ENCODE results near the gene ITGB3.

The ITGB3 gene

GRCh38 chr17:47278561-47278960 lies 24.9 kb downstream of the ITGB3 start:
- no peak for DNase-seq

DNA sequence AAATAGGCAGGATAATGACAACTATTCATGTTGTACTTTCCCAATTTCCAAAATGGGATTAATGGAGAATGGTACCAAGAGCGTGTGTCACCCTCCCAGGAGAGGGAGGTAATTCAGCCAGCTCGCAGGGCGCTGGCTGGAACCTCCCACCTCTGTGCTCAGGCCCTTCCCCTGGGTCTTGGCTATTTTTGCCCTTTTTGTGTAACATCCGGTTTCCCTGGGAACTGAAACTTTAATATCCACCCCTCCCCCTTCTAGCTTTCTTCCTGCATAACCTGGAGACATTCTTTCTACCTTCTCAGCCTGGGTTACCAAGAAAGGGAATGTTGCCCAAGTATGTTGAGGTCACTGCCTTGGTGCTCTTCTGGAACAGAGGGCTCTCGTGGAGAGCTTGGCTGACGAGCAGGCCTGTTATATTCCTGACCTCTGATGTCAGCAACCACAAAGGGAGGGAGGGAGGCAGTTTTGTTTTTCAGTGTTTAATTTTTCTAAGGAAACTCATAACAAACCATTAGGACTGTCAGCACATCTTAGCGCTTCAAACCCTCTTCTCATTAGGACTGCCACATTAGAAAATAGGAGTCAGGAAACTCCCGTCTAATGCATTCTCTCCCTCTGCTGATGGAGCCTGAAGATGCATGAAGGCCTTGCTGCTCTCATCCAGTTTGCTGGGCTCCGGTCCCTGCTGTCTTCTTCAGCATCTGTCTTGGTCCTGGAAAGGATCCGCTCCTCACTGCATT lies 25.6 kb downstream of the ITGB3 start:
- no peak for DNase-seq

DNA sequence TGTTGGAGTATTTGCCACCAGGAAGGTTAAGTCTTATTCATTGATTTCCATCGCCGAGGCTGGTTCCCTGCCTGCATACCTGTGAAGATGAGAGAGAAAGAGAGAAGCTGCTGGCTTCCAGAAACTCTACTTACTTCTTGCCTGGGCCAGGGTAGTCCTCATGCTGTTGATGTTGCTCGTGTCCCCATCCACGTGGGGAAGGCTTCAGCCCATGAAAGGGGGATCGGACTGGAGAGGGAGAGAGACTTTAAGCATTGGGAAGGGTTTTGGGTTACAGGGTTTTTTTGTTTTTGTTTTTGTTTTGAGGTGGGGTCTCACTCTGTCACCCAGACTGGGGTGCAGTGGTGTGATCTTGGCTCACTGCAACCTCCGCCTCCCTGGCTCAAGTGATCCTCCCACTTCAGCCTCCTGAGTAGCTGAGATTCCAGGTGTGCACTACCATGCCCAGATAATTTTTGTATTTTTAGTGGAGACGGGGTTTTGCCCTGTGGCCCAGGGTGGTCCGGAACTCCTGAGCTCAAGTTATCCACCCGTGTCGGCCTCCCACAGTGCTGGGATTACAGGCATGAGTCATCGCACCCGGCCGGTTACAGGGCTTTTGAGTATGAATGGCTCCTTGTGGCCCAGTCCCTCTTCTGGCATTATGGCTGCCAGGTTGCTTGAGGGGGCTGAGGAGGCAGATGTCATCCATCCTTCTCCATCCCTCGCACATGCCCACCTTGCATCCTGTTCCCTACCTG lies 26.6 kb downstream of the ITGB3 start:
- no peak for DNase-seq

GRCh38 chr17:47281216-47281615 lies 27.6 kb downstream of the ITGB3 start:
- no peak for DNase-seq

DNA sequence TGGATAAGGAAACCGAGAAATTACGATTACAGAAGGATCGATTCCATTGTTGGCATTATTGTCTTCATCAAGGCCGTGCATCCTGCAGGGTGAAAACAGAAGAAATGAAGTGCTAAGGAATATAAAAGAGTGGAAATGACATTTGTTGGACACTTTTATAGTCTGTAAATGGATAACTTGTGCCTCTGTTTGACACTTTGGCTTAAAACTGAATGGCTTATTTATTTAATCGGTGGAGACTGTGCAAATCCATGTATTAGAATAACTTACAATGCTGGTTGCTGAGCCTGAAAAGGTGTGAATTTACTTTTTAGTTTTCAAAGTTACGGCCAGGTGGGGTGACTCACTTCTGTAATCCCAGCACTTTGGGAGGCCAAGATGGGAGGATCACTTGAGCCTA lies 31.4 kb downstream of the ITGB3 start:
- no peak for DNase-seq

DNA sequence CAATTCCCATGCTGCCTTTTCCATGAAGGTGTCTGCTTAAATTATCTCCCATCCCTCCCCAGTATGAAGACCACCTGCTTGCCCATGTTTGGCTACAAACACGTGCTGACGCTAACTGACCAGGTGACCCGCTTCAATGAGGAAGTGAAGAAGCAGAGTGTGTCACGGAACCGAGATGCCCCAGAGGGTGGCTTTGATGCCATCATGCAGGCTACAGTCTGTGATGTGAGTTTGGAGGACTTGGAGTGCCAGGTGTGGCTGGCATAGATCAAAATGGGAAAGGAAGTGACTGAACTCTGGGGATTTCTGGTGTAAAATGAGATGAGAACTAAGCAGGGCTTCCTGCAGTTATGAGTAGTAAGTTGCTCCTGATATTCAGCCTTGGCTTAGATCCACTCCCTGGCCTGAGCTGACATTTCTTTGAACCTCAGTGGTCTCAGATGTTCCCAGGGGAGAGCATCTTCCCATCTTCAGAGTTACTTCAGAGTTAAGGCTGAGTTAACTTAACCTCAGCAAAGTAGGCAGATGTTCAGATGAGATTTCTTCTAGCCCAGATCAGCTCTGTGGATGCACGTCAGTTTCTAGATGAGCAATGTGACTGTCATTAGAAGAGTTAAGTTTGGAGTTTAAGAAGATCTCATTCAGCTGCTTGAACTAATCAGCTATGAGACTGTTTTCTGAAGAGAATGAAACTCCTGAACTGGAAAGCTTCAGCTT lies 32.7 kb downstream of the ITGB3 start:
- DNase-seq = no peak

DNA sequence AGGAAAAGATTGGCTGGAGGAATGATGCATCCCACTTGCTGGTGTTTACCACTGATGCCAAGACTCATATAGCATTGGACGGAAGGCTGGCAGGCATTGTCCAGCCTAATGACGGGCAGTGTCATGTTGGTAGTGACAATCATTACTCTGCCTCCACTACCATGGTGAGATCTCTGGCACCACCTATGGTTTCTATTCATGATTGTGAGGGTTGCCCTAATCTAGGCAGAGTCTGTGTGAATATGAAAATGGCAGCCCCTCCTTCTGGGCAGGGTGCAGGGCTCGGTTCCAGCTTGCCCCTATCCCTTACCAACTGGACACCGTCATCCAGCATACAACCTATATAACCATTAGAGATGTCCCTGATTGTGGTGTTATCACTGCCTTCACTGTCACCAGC lies 33.4 kb downstream of the ITGB3 start:
- no peak for DNase-seq

DNA sequence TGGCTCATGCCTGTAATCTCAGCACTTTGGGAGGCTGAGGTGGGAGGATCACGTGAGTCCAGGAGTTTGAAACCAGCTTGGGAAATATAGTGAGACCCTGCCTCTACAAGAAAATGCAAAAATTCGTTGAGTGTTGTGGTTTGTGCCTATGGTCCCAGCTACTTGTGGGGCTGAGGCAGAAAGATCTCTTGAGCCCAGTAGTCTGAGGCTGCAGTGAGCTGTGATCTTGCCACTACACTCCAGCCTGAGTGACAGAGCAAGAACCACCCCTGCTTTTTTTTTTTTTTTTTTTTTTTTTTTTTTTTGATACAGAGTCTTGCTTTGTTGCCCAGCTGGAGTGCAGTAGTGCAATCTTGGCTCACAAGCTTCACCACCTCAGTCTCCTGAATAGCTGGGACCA lies 34.0 kb downstream of the ITGB3 start:
- no peak for DNase-seq

- DNase-seq = no peak
Observed at GRCh38 chr17:47288531-47289116, 35.0 kb downstream of the ITGB3 start.

- no peak for DNase-seq
Observed at GRCh38 chr17:47289302-47289701, 35.7 kb downstream of the ITGB3 start.

- DNase-seq = no peak
Observed at GRCh38 chr17:47290870-47291241, 37.2 kb downstream of the ITGB3 start.

- DNase-seq = no peak
Observed at GRCh38 chr17:47291242-47291873, 37.7 kb downstream of the ITGB3 start.

DNA sequence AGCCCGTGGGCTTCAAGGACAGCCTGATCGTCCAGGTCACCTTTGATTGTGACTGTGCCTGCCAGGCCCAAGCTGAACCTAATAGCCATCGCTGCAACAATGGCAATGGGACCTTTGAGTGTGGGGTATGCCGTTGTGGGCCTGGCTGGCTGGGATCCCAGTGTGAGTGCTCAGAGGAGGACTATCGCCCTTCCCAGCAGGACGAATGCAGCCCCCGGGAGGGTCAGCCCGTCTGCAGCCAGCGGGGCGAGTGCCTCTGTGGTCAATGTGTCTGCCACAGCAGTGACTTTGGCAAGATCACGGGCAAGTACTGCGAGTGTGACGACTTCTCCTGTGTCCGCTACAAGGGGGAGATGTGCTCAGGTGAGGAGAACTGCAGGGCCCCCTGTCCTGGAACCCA lies 38.6 kb downstream of the ITGB3 start:
- DNase-seq = no peak

- no peak for DNase-seq
Observed at GRCh38 chr17:47295037-47295873, 41.6 kb downstream of the ITGB3 start.

DNA sequence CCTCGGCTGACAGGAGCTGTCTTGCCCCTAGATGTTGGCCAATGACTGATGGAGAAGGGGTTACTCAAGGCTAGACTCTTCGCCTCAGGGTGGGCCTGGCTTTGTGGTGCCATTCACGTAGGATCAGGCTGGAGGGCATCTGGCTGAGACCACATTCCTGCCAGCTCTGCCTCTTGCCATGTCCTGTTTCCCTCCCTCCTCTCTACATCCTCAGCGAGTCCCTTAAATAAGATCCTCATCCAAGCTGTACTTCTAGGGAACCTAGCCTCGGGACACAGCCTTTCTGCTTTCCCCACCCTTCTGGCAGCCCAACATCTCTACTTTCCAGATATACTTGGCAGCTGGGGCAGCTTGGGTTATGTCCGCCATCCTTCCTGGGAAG lies 42.2 kb downstream of the ITGB3 start:
- no peak for DNase-seq

DNA sequence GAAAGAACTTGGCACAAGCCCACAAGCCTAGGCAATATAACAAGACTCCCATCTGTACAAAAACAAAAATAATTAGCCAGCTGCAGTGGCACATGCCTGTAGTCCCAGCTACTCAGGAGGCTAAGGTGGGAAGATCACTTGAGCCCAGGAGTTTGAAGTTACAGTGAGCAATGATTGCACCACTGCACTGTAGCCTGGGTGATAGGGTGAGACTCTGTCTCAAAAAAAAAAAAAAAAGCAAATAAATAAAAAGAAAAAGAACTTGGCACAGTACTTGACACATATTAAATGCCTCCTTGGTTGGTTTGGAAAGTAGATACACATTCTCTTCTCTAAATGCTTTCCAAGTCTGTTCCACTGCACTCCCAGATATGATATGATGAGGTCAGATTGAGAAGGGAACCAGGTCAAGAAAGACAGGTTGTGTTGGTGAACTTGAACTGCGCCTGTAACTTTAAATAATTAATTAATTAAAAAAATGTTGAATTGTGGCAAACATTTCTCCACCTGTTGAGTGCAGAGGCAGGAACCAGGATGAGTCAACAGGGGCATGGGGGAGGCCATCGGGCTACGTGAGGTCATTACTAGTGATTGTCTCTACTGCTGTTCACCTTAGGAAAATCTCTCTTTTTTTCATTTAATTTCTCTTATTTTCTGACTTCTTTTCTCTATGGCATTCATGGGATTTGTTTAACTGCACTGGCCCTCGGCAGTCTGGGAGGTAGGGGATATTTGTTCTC lies 44.2 kb downstream of the ITGB3 start:
- no peak for DNase-seq

- DNase-seq = no peak
Observed at GRCh38 chr17:47298712-47299111, 45.1 kb downstream of the ITGB3 start.

DNA sequence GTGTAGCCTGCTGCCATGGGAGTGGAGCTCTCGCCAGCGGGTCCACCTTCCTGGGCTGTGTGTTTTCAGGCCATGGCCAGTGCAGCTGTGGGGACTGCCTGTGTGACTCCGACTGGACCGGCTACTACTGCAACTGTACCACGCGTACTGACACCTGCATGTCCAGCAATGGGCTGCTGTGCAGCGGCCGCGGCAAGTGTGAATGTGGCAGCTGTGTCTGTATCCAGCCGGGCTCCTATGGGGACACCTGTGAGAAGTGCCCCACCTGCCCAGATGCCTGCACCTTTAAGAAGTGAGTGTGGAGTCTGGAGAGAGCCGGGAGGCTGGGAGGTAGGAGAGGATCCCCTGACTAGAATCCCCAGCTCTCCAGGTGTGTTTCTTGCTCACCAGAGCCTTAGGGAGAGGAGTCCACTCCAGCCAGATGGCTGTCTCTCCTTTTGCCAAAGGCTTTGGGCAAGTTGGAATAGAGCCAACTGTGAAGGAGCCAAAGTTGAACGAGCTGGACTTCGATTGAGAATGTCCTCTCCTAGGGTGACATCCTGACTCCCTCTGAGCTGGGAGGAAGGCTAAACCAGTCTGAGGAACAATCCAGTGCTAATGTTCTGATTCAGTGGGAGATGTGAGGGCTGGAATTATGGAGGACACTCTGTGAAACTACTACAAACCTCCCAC lies 45.7 kb downstream of the ITGB3 start:
- DNase-seq = no peak

- DNase-seq = no peak
Observed at GRCh38 chr17:47300718-47301117, 47.1 kb downstream of the ITGB3 start.

GRCh38 chr17:47301161-47301560 lies 47.5 kb downstream of the ITGB3 start:
- no peak for DNase-seq

DNA sequence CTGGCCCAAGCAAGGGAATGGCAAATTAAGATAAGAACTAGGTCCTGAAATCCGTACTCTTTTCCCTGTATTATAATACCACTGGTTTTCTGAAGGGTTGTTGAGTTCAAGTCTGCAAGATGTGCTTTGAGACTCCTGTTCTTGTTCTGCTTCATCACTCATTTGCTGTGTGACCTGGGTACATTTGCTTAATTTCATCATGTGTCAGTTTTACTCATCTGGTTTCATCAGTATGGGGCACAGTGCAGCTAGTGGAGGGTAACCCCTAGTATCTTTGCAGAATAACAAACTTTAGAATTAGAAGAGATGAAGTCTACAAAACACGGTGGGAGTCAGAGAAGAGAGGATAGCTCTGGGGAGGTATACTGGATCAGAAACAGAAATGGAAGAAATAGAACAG lies 48.2 kb downstream of the ITGB3 start:
- no peak for DNase-seq

All from stimulated activated CD4-positive, alpha-beta T cell treated with anti-CD3 and anti-CD28 coated beads, Interleukin-12 subunit alpha, Interleukin-12 subunit beta, amount 100 ng/mL, for 4 hours (primary cell).